ENCODE measurements around the gene TAL1. TPM values are rescaled to one million over a fixed set of nuclear protein-coding genes. Genes with fewer than 3 reads are reported as not detected.
"Not testable (repeated sequence)": the region's sequence is repeated elsewhere in the genome, so short reads cannot be mapped to it uniquely, and the experiment has no call there.

The TAL1 gene
- polyA plus RNA-seq, 3 donors: 0.50 TPM; not detected in 2

DNA sequence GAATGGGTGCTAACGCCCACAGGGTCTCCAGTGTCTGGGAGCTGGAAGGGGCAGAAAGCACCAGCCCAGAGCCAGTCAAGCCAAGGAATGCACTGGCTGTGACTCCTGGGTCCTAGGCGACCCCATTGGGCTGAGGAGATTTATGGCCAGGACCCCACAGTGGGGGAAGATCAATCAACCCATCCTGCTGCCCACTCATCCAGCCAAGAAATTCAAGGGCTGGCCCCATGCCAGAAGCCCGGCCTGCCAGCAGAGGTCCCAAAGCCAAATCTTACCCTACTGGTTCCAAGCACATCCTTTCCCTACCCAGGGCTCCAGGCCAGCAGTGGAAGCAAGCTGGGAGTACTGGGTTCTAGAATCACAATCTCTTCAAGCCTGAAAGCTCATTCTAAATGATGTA lies 35.4 kb downstream of the TAL1 start:
- no peaks in the 10 kb centered on the region for H3K79me2 ChIP-seq (ENCODE audit: insufficient read depth, low read length)
- no peak overlapping the region for H3K4me3 ChIP-seq (replicated peaks in 1 of 3; ENCODE audit: low read depth in 2 of 3, low read length in 3 of 3)
- no peak overlapping the region for H3K9ac ChIP-seq (ENCODE audit: insufficient read depth, low read length, poor library complexity, severe bottlenecking)
- 100% methylated on average over 1 of the region's 3 CpGs for WGBS (ENCODE audit: insufficient coverage)
- intact Hi-C loops (cut with micrococcal nuclease): no loop called here
- H3K27me3 Mint-ChIP-seq (ENCODE audit: low read depth in 3 of 3): peaks cover 6 to 8% (median 6%) of the 10 kb centered on the region in 3 donors
- peaks cover 0 to 3% (median 0%) of the 10 kb centered on the region in 7 donors for H3K9me3 Mint-ChIP-seq
- no peak overlapping the region for H3K27ac ChIP-seq (ENCODE audit: low read depth in 1 of 2, low read length in 2 of 2)
- H4K20me1 ChIP-seq (ENCODE audit: insufficient read depth, low read length): no peaks in the 10 kb centered on the region
- no peak overlapping the region for H3K27ac Mint-ChIP-seq
- DNase-seq: no peak
- no peak overlapping the region for H3K4me3 Mint-ChIP-seq
- H3K4me1 Mint-ChIP-seq: peaks cover 5% of the 10 kb centered on the region
- no peak overlapping the region for H2AFZ ChIP-seq (ENCODE audit: insufficient read depth, low read depth, low read length, poor library complexity, severe bottlenecking)
- H3K4me1 ChIP-seq (ENCODE audit: control insufficient read depth in 1 of 2, insufficient read depth in 2 of 2, low read length in 2 of 2): no peaks in the 10 kb centered on the region
- TF ChIP-seq, protein P1, sequence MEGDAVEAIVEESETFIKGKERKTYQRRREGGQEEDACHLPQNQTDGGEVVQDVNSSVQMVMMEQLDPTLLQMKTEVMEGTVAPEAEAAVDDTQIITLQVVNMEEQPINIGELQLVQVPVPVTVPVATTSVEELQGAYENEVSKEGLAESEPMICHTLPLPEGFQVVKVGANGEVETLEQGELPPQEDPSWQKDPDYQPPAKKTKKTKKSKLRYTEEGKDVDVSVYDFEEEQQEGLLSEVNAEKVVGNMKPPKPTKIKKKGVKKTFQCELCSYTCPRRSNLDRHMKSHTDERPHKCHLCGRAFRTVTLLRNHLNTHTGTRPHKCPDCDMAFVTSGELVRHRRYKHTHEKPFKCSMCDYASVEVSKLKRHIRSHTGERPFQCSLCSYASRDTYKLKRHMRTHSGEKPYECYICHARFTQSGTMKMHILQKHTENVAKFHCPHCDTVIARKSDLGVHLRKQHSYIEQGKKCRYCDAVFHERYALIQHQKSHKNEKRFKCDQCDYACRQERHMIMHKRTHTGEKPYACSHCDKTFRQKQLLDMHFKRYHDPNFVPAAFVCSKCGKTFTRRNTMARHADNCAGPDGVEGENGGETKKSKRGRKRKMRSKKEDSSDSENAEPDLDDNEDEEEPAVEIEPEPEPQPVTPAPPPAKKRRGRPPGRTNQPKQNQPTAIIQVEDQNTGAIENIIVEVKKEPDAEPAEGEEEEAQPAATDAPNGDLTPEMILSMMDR (IDR thresholded peaks at IDR 0.05): no peak
- H3K36me3 ChIP-seq (replicated peaks in 1 of 2; ENCODE audit: control insufficient read depth in 1 of 2, insufficient read depth in 2 of 2, low read length in 2 of 2): no peaks in the 10 kb centered on the region
- no peak overlapping the region for H3K4me2 ChIP-seq (replicated peaks; ENCODE audit: extremely low read depth, low read length, poor library complexity, severe bottlenecking)
- no peaks in the 10 kb centered on the region for H3K27me3 ChIP-seq (ENCODE audit: control insufficient read depth in 2 of 2, insufficient read depth in 2 of 2, low read length in 2 of 2)
- H3K9me3 ChIP-seq (replicated peaks in 1 of 2; ENCODE audit: control insufficient read depth in 1 of 2, insufficient read depth in 1 of 2, low read length in 2 of 2): no peaks in the 10 kb centered on the region
- H3K36me3 Mint-ChIP-seq: no peaks in the 10 kb centered on the region

DNA sequence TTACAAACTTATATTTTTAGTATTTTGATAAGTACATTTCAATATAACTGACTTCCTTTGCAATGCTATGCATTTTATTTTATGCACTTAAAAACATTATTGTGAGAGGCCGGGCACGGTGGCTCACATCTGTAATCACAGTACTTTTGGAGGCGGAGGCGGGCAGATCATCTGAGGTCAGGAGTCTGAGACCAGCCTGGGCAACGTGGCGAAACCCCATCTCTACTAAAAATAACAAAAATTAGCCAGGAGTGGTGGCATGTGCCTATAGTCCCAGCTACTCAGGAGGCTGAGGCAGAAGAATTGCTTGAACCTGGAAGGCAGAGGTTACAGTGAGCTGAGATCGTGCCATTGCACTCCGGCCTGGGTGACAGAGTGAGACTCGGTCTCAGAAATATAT lies 36.0 kb downstream of the TAL1 start:
- H3K4me2 ChIP-seq (replicated peaks; ENCODE audit: extremely low read depth, low read length, poor library complexity, severe bottlenecking); H3K79me2 ChIP-seq (ENCODE audit: insufficient read depth, low read length); H3K9ac ChIP-seq (ENCODE audit: insufficient read depth, low read length, poor library complexity, severe bottlenecking); H3K9me3 ChIP-seq (replicated peaks in 1 of 2; ENCODE audit: control insufficient read depth in 1 of 2, insufficient read depth in 1 of 2, low read length in 2 of 2); H4K20me1 ChIP-seq (ENCODE audit: insufficient read depth, low read length); DNase-seq; H3K27me3 Mint-ChIP-seq (ENCODE audit: low read depth in 3 of 3); H3K27ac Mint-ChIP-seq; H3K4me1 ChIP-seq (ENCODE audit: control insufficient read depth in 1 of 2, insufficient read depth in 2 of 2, low read length in 2 of 2); H3K36me3 Mint-ChIP-seq; H2AFZ ChIP-seq (ENCODE audit: insufficient read depth, low read depth, low read length, poor library complexity, severe bottlenecking); H3K4me1 Mint-ChIP-seq; H3K4me3 Mint-ChIP-seq; H3K4me3 ChIP-seq (replicated peaks in 1 of 3; ENCODE audit: low read depth in 2 of 3, low read length in 3 of 3); H3K27ac ChIP-seq (ENCODE audit: low read depth in 1 of 2, low read length in 2 of 2); intact Hi-C loops (cut with micrococcal nuclease); H3K27me3 ChIP-seq (ENCODE audit: control insufficient read depth in 2 of 2, insufficient read depth in 2 of 2, low read length in 2 of 2); H3K36me3 ChIP-seq (replicated peaks in 1 of 2; ENCODE audit: control insufficient read depth in 1 of 2, insufficient read depth in 2 of 2, low read length in 2 of 2); H3K9me3 Mint-ChIP-seq: not testable (repeated sequence)
- 83% methylated on average over 4 of the region's 9 CpGs for WGBS (ENCODE audit: insufficient coverage)
